Stimulated activated CD4-positive, alpha-beta T cell treated with anti-CD3 and anti-CD28 coated beads, TNF-alpha, amount 100 ng/mL, for 4 hours (primary cell): ENCODE results near the gene GSTT4.
"Not testable (repeated sequence)": the region's sequence is repeated elsewhere in the genome, so short reads cannot be mapped to it uniquely, and the experiment has no call there.

Experiments used
- DNase-seq, 3 experiments: peaks; one replicate each; pipeline ENCODE4 v3.0.0-alpha.2; 2020; ENCODE audit warnings: low read depth in 3 of 3

The GSTT4 gene

DNA sequence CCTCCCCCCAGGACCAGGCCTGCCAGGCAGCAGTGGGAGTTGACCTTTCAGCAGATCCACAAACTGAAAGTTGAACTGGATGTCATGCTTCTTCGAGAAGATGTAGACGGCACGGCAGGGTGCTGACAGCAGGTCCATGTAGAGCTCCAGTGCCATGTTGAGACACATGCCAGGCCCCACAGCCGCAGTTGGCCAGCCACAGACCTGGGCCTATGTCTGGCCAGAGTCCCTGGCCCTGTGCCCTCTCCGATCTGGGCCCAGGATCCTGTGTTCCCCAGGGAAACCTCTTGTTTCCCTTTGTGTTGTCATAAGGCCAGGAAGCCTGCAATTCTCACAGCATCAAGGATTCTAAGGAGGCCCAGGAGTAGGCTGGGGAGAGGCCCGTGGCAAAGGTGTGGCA, at the start of gene GSTT4:
Gene GSTT4, minus strand, starts transcription at position 253 of the 400 bp plus-strand sequence. Its CDS starts 97 bp downstream, at position 156.
- DNase-seq = no peak

DNA sequence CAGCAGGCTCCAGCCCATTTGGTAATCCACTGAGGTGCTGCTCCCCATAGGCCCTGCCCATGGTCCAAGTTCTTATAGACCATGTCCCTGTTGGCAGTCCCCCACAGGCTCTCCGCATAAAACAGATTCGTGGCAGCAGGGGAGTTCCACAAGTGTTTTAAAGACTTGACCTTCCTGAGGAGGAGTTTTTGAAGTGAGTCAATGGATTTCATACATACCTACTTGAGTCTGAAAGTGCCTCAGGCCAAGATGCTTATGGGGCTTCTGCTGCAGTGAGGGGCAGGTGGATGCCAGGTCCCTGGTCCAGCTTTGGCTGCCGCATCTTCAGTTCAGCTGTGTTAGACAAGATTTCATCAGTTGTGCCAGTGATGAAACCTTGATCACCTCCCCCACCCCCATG, 49.1 kb upstream of the GSTT4 start:
- no peak for DNase-seq

DNA sequence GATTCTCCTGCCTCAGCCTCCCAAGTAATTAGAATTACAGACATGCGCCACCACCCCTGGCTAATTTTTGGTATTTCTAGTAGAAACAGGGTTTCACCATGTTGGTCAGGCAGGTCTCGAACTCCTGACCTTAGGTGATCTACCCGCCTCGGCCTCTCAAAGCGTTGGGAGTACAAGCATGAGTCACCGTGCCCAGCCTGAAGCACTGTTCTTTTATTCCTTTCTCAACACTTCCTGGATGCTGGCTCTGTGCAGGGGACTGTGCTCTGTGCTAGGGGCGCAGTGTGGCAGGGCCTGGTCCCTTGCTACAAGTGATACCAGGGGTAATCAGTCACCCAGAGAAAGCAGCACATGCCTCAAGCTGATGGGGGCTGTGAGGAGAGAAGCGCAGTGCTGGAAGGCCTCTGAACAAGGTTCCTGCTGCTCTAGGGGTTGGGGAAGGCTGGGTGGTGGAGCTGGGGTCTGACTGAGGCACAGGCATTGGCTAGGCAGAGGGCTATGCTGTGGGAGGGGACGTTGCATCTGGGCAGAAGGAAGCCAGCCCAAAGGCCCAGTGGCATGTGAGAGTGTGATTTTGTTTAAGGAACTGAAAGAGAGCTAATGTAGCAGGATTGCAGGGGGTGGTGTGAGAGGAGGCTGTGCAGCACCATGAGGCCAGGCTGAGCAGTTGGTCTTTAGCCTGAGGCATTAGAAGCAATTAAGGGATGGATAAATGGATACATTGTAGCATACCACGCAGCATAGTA, 48.4 kb upstream of the GSTT4 start:
- DNase-seq = no peak

DNA sequence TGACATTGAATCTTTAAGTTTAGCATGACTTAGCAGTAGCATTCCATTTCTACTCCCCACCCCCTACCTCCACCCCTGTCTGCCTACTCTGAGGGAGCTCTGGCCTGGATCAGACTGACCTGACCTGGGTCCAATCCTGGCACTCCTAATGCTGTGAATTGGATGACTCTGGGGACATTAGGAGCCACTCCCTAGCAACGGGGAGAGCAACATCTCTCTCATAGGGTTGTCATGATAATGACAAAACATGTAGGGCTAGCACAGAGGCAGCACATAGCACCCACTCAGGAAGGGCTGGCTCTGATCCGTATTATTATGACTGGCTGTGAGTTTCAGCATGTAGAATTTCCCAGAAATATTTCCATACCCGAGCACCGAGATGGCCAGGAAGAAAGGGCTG, 46.3 kb upstream of the GSTT4 start:
- no peak for DNase-seq

DNA sequence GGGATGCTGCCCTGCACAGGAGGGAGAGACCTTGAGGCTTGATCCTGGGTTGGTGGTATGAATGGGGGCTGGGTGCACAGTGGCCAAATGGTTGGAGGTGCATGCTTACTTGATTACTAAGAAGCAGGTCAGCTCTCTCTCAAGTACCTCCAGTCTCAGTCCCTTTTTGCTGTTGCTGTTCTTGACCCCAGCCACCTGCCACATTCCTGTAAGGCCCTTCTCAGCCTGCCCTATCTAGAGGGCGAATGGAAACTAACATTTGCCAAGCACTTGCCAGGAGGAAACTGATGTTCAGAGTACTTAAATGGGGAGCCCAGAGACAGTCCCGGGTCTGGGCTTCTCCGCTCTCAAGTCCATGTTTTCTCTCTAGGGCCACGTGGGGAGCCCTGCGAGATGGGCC, 45.8 kb upstream of the GSTT4 start:
- no peak for DNase-seq

DNA sequence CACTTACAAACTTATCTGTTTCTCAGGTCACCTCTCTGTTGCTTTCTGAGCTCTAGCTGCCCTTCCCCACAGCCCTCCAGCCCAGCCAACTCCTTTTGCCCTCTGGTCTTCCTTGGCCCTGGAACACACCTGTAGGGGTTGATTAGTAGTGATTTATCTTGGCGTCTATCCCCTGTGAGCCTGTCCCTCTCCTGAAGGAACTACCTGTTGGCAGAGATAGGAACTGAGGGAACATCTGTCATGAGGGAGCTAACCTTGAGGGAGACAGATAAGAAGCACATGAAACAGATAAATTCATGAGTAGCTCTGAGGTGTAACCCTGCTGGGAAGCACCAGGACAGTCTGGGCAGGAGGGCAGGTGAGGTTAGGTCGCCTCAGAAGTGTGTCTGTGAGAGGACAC, 44.7 kb upstream of the GSTT4 start:
- no peak for DNase-seq

DNA sequence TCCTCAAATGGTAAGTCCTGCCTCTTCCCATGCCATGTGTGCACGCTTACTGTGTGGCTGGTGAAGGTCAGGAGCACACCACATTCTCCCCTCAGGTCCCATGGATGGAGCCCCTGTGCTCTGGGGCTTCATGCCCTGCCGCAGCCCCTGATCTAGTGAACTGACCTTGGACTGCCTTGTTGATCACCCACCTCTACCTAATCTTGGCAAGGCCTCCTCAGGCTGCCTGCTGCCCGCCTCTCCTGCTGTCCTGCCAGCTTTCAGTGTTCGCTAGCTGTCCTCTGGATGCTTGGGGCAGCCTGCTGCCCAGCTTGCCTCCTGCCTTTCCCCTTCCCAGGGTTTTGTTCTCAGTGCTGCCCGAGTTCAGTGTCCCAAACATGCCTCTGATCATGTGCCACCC, 44.0 kb upstream of the GSTT4 start:
- no peak for DNase-seq

DNA sequence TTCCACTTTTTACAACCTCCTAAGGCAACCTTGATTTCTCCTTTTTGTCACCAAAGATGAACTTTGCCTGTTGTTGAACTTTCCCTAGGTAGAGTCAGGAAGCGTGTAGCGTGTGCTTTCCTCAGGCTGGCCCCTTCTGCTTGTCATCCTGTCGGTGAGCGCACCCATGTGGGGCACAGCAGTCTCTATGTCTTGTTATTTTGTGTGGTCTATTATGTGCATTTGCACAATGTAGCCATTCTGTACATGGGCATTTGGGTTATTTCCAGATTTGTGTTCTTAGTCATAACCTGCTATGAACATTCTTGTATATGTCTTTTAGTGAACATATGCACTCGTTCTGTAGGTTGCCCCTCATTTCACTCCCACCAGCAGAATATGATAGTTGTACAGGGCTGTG, 40.8 kb upstream of the GSTT4 start:
- DNase-seq = no peak

DNA sequence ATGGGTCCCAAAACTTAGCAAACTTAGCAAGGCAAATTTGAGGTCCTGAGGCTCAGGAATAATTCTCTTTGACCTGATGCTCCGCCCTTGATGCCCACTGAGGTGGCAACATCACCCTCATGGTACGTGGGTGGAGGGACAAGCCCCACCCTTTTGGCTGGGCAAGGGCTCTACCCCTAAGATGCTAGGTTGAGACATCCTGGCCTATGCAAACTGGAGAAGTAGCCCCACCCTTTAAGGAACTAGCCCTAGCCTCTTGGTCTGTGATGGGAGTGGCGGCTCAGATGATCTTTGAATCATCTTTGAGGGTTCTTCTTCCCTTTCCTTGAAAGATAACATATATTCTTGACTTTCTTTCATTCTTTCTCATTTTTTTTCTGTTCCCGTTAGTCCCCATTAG, 38.7 kb upstream of the GSTT4 start:
- DNase-seq = no peak

DNA sequence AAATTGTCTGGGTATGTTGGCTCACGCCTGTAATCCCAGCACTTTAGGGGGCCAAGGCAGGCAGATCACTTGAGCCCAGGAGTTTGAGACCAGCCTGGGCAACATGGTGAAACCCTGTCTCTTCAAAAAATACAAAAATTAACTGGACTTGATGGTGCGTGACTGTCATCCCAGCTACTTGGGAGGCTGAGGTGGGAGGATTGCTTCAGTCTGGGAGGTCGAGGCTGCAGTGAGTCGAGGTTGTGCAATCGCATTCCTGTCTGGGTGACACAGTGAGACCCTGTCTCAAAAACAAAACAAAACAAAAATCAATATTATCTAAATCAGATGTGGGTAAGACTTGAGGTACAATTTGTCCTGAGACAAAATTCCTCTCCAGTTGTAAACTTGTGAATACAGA, 38.2 kb upstream of the GSTT4 start:
- DNase-seq = not testable (repeated sequence)

DNA sequence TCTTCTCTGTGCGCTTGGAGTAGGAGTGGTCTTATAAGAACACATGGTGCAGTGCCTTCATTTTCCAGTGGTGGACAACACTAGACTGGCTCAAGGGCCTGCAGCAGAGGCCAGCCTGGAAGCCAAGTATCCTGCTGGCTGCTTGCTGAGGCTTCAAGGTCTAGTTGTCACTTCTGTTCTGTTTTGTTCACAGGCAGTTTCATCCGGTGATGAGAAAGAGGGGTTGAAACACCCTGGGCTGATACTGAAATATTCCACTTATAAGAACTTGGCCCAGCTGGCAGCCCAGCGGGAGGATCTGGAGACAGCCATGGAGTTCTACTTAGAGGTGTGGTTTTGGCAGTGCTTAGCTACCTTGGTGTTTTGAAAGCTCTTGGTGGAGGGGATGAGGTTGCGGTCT, 35.7 kb upstream of the GSTT4 start:
- DNase-seq = no peak

DNA sequence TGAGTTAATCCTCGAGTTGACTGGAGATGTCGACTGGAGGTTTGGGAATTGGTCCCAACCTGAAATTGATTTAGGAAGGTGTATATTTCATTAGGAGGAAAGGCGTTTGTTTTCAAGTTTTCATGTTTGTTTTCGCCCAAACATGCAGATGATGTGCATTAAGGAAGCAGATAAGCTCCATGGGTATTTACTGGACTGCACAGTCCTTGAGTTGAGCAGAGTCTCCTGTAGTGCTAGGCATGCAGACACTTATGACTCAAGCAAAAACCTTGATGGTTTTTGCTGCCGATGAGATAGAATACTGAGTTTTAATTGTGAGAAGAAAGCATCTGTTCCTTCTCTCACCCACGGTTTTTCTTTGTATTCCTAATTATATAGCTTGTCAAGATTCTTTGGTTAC, 33.8 kb upstream of the GSTT4 start:
- DNase-seq = no peak

DNA sequence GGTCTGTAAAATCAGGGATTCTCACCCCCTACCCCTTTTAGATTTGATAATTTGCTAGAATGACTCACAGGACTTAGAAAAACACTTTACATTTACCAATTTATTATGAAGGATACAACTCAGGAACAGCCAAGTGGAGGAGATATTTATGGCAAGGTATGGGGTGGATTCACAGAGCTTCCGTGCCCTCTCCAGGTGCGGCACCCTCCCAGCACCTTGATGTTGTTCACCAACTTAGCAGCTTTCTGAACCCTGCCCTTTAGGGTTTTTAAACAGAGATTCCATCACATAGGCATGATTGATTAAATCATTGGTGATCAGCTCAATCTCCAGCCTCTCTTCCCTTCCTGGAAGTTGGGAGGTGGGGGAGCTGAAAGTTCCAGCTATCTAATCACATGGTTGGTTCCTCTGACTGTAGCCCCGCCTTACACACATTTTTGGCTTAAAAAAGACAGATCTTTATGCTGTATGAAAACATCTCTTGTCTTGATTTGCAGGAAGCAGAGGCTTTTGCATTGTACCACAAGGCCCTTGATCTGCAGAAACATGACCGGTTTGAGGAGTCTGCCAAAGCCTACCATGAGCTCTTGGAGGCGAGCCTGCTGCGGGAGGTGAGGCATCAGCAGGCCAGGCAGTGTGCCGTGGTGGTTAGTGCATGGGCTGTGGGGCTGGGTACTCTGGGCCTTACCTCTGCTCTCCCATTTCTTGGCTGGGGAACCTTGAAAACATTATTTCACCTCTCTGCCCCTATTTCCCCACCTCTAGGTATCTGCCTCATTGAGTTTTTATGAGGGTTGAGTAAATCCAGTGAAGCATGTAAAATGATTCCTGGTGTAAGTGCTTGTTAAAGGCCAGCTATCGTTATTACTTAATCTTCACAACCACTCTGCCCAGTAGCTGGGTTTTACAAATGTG, 32.9 kb upstream of the GSTT4 start:
- DNase-seq = no peak

DNA sequence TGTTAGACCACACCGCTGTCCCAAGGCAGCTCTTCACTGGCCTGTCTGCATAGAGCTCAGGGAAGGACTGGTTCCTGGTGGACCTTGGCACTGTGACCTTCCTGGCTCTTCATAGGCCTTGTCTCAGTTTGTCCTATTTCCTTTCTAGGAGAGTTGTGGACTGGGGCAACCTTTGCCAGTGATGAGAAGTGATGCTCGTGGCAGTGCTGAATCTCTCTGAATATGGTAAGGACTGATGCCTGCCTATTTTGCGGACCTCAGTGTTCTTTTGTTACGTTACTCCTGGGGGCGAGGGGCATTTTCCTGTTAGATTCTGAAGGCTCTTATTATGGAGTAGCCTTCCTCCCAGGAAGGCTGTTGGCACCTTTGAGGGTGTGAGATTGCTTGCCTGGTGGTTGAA, 30.0 kb upstream of the GSTT4 start:
- DNase-seq = no peak

DNA sequence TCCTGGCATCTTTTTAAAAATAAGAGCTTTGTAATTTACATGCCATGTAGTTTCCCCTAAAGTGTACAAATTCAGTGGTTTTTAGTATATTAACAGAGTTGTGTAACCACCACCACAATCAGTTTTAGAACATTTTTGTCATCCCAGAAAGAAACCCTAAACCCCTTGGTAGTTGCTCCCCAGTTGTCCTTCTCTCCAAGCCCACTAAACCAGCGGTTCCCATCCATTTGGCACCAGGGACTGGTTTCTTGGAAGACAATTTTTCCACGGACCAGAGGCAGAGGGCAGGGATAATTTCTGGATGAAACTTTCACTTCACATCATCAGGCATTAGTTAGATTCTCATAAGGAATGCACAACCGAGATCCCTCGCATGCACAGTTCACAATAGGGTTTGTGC, 28.5 kb upstream of the GSTT4 start:
- no peak for DNase-seq

DNA sequence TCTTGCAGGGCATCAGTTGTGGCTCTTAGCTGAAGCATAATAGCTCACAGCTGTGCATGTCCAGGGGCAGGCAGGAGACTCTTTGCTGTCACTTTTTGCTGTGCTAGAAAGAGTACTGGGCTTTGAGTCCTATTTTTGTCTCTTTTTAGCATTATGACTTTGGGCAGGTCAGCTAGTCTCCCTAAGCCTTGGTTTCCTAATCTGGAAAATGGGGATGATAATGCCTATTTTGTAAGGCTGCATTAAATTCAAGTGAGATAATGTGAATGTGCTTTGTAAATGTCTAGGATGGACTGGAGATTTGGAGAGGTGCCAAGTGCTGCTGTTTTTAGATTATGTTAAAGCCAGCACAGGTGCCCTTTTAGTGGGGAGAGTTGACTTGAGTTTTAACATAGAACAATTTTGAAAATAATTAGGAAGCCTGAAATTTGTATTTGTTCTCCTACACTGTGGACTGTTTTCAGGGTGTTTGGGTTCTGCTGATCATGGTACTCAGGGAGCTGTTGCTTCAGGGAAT, 25.0 kb upstream of the GSTT4 start:
- no peak for DNase-seq

DNA sequence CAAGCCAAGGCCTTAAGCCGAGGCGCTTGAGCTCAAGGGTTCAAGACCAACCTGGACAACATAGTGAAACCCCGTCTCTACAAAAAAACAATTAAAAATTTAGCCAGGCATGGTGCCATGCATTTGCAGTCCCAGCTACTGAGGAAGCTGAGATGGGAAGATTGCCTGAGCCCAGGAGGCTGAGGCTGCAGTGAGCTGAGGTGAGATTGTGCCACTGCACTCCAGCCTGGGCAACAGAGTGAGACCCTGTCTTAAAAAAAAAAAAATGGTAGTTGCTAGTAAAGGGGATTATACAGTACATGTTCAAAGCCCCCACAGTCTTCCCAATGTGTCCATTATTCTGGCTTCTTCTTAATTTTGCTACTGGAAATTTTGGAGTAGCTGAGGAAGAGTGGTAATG, 24.1 kb upstream of the GSTT4 start:
- DNase-seq = no peak

DNA sequence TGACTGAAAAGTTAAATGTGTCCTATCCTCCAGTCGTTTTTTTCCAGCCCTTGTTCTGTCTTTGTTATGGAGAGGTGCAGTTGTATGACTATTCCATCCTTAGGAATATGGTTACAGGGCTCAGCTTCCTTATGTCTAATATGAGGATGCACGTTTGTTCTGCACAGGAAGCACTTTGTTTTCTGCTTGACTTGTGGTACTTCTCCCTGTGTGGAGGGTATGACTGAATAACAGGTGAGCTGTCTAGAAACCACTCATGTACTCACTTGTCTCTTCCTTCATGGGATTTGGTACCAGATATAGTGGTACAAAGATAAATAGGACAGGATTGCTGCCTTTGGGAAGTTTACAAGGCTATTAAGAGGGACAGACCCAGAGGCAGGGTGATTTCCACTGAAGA, 23.3 kb upstream of the GSTT4 start:
- no peak for DNase-seq

DNA sequence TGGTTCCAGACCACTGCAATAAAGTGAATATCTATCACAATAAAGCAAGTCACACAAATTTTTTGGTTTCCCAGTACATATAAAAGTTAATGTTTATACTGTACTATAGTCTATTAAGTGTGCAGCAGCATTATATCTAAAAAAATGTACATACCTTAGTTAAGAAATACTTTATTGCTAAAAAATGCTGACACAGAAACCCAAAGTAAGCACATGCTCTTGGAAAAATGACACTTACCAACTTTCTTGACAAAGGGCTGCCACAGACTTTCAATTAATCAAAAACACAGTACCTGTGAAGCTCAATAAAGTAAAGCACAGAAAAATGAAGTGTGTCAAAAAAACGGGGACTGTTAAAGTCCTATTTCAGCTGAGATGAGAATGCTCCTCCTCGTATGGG, 22.7 kb upstream of the GSTT4 start:
- no peak for DNase-seq

DNA sequence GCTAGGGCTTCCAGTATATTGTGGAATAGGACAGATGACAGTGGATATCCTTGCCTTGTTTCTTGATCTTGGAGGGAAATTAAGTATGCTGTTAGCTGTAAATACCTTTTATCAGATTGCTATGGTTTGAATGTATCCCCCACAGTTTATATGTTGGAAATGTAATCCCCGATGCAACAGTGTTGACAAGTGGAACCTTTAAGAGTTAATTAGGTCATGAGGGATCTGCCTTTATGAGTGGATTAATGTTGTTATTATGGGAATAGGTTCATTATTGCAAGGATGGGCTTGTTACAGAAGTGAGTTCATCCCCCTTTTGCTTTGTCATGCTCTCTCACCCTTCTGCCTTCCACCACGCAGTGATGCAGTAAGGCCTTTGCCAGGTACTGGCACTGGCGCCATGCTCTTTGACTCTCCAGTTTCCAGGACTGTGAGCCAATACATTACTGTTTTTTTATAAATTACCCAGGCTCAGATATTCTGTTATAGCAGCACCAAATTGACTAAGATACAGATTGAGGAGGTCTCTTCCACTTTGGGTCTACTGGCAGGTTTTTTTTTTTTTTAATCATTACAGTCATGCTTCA, 22.2 kb upstream of the GSTT4 start:
- no peak for DNase-seq

DNA sequence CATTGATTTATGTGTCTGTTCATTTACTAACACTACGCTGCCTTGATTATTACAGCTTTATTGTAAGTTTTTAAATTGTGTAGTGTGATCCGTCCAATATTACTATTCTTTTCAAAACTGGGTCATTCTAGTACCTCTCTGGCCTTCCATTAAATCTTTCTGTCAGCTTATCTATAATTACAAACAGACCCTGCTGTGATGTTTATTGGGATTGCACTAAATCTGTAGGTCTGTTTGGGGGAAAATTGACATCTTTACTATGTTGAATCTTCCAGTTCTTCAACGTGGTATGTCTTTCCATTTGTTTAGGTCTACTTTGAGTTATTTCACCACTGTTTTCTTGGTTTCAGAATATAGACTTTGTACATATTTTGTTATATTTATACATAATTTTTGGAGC, 21.5 kb upstream of the GSTT4 start:
- DNase-seq = no peak

DNA sequence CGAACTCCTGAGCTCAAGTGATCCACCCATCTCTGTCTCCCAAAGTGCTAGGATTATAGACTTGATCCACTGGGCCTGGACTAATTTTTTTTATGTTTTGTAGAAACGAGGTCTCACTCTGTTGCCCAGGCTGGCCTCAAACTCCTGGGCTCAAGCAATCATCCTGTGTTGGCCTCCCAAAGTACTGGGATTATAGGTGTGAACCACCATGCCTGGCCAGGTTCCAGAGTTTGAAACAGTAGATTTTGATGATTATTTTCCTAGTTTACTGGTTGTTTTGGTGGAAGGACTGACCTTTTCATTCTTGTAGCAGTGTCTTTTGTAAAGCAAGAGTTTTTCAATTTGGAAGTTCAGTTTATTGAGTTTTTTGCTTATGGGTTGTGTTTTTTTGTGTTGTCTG, 20.8 kb upstream of the GSTT4 start:
- DNase-seq = no peak

DNA sequence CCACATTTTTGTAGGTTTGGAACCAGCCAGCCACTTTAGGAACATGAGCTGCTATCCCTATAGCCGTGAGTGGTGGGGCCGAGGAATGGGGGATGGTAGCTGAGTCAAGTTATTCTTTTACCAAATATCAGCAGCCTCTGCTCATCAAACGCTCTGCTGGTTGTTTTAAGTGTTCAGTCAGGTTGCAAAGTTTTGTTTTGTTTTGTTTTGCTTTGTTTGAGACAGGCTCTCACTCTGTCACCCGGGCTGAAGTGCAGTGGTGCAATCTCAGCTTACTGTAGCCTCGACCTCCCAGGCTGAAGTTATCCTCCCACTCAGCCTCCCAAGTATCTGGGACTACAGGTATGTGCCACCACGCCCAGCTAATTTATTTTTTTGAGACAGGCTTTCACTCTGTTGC, 20.2 kb upstream of the GSTT4 start:
- DNase-seq = no peak
